CD1c-positive myeloid dendritic cell (primary cell): ENCODE measurements around the gene PGAM2.
A peak's percentile ranks its signal among the peaks of the same experiment; 100 is the strongest.

Source experiments
- DNase-seq: peaks from one replicate; pipeline ENCODE4 v3.0.0-alpha.2; 2016; ENCODE audit errors: extremely low spot score

Gene PGAM2

GRCh38 chr7:44085546-44085945 lies 20.2 kb upstream of the PGAM2 start:
- DNase-seq = no peak

GRCh38 chr7:44084701-44085100 lies 19.3 kb upstream of the PGAM2 start:
- no peak for DNase-seq

GRCh38 chr7:44083796-44084195 lies 18.4 kb upstream of the PGAM2 start:
- no peak for DNase-seq

GRCh38 chr7:44082541-44083207 lies 17.3 kb upstream of the PGAM2 start:
- peak; percentile 99 for DNase-seq

- peak; percentile 7 for DNase-seq
These were observed 15.9 kb upstream of the PGAM2 start for GRCh38 chr7:44081266-44081748.

- no peak for DNase-seq
These were observed 15.4 kb upstream of the PGAM2 start for GRCh38 chr7:44080686-44081265.

- DNase-seq = no peak
These were observed 14.8 kb upstream of the PGAM2 start for GRCh38 chr7:44080118-44080517.

GRCh38 chr7:44079331-44080021 lies 14.1 kb upstream of the PGAM2 start:
- no peak for DNase-seq

GRCh38 chr7:44078521-44078920 lies 13.2 kb upstream of the PGAM2 start:
- DNase-seq = no peak

GRCh38 chr7:44077681-44078091 lies 12.3 kb upstream of the PGAM2 start:
- DNase-seq = no peak

GRCh38 chr7:44077061-44077460 lies 11.7 kb upstream of the PGAM2 start:
- DNase-seq = no peak

- no peak for DNase-seq
These were observed 10.9 kb upstream of the PGAM2 start for GRCh38 chr7:44076101-44076895.

GRCh38 chr7:44075296-44076075 lies 10.1 kb upstream of the PGAM2 start:
- DNase-seq = no peak

- DNase-seq = no peak
These were observed 9.0 kb upstream of the PGAM2 start for GRCh38 chr7:44074349-44074695.

- DNase-seq = peak; percentile 93
These were observed 8.4 kb upstream of the PGAM2 start for GRCh38 chr7:44073664-44074348.

GRCh38 chr7:44072364-44073231 lies 7.2 kb upstream of the PGAM2 start:
- peak; percentile 52 for DNase-seq

- DNase-seq = peak; percentile 31
These were observed 6.5 kb upstream of the PGAM2 start for GRCh38 chr7:44071726-44072363.

GRCh38 chr7:44068054-44068453 lies 2.7 kb upstream of the PGAM2 start:
- DNase-seq = no peak
